ENCODE results near the gene DYNC2H1.

DNA sequence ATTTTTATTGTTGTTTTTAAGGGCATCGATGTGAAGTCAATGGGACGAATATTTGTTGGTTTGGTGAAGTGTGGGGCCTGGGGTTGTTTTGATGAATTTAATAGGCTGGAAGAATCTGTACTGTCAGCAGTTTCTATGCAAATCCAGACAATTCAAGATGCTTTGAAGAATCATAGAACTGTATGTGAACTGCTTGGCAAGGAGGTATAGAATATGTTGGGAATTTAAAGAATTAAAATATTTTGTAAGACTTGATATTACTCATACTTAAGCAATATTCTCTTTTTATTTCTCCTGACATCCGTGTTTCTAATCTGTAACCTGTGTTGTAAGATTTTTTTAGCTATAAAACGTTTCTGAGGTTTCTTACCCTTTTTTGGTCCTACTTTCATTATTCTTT is 61.6 kb downstream of the DYNC2H1 start:
- TF ChIP-seq TCF12 (IDR thresholded peaks at IDR 0.05; ENCODE audit: low read depth) (no peak), FOXM1 (IDR thresholded peaks at IDR 0.05; ENCODE audit: borderline replicate concordance, low read depth) (no peak), TEAD4 (IDR thresholded peaks at IDR 0.05) (no peak), TAF1 (IDR thresholded peaks at IDR 0.05; ENCODE audit: low read depth) (no peak), RAD21 (IDR thresholded peaks at IDR 0.05; ENCODE audit: low read depth) (no peak), EP300 (IDR thresholded peaks at IDR 0.05; ENCODE audit: borderline replicate concordance) (no peak), CEBPB (IDR thresholded peaks at IDR 0.05) (no peak), YY1 (IDR thresholded peaks at IDR 0.05; ENCODE audit: low read depth) (no peak), CREB1 (IDR thresholded peaks at IDR 0.05; ENCODE audit: low read depth) (no peak), NFIC (IDR thresholded peaks at IDR 0.05) (no peak), EGR1 (IDR thresholded peaks at IDR 0.05) (no peak)
- TF ChIP-seq, protein P1, sequence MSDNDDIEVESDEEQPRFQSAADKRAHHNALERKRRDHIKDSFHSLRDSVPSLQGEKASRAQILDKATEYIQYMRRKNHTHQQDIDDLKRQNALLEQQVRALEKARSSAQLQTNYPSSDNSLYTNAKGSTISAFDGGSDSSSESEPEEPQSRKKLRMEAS (IDR thresholded peaks at IDR 0.05): no peak
- TF ChIP-seq, protein P2, sequence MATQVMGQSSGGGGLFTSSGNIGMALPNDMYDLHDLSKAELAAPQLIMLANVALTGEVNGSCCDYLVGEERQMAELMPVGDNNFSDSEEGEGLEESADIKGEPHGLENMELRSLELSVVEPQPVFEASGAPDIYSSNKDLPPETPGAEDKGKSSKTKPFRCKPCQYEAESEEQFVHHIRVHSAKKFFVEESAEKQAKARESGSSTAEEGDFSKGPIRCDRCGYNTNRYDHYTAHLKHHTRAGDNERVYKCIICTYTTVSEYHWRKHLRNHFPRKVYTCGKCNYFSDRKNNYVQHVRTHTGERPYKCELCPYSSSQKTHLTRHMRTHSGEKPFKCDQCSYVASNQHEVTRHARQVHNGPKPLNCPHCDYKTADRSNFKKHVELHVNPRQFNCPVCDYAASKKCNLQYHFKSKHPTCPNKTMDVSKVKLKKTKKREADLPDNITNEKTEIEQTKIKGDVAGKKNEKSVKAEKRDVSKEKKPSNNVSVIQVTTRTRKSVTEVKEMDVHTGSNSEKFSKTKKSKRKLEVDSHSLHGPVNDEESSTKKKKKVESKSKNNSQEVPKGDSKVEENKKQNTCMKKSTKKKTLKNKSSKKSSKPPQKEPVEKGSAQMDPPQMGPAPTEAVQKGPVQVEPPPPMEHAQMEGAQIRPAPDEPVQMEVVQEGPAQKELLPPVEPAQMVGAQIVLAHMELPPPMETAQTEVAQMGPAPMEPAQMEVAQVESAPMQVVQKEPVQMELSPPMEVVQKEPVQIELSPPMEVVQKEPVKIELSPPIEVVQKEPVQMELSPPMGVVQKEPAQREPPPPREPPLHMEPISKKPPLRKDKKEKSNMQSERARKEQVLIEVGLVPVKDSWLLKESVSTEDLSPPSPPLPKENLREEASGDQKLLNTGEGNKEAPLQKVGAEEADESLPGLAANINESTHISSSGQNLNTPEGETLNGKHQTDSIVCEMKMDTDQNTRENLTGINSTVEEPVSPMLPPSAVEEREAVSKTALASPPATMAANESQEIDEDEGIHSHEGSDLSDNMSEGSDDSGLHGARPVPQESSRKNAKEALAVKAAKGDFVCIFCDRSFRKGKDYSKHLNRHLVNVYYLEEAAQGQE (IDR thresholded peaks at IDR 0.05; ENCODE audit: low read depth): no peak
- TF ChIP-seq, protein P3, sequence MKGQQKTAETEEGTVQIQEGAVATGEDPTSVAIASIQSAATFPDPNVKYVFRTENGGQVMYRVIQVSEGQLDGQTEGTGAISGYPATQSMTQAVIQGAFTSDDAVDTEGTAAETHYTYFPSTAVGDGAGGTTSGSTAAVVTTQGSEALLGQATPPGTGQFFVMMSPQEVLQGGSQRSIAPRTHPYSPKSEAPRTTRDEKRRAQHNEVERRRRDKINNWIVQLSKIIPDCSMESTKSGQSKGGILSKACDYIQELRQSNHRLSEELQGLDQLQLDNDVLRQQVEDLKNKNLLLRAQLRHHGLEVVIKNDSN (IDR thresholded peaks at IDR 0.05): no peak

All from Ishikawa (cell line).